Trophoblast cell (in vitro differentiated cells and primary cell): ENCODE measurements around the gene SLC29A3.

ENCODE experiments used
- DNase-seq, 2 donors: peaks; one replicate each; pipeline ENCODE4 v3.0.0-alpha.2; 2016
- H2AFZ ChIP-seq: 2 replicates; pipeline ENCODE4 v1.6.1; 2013; ENCODE audit warnings: low read length, moderate library complexity, mild to moderate bottlenecking; ENCODE audit not compliant: insufficient read depth, poor library complexity
- H2AK5ac ChIP-seq: 2 replicates; pipeline ENCODE4 v1.6.1; 2013; ENCODE audit warnings: mild to moderate bottlenecking, low read length
- H2BK120ac ChIP-seq: 2 replicates; pipeline ENCODE4 v1.6.1; 2013; ENCODE audit warnings: low read length, mild to moderate bottlenecking, moderate library complexity; ENCODE audit not compliant: insufficient read depth, poor library complexity
- H2BK12ac ChIP-seq: 2 replicates; pipeline ENCODE4 v1.6.1; 2013; ENCODE audit warnings: mild to moderate bottlenecking, low read length, moderate library complexity
- H2BK5ac ChIP-seq: 2 replicates; pipeline ENCODE4 v1.6.1; 2013; ENCODE audit warnings: low read length, low read depth, moderate library complexity, mild to moderate bottlenecking; ENCODE audit not compliant: poor library complexity
- H3K14ac ChIP-seq: 2 replicates; pipeline ENCODE4 v1.6.1; 2013; ENCODE audit warnings: mild to moderate bottlenecking, low read length
- H3K18ac ChIP-seq: 2 replicates; pipeline ENCODE4 v1.6.1; 2013; ENCODE audit warnings: mild to moderate bottlenecking, low read length
- H3K23ac ChIP-seq: 2 replicates; pipeline ENCODE4 v1.6.1; 2013; ENCODE audit warnings: low read length
- H3K27ac ChIP-seq: 2 replicates; pipeline ENCODE4 v1.5.1; 2013; ENCODE audit warnings: low read depth, mild to moderate bottlenecking, inconsistent platforms, low read length, moderate library complexity
- H3K27me3 ChIP-seq: 2 replicates; pipeline ENCODE4 v1.6.1; 2013; ENCODE audit warnings: inconsistent platforms, mild to moderate bottlenecking, low read length, moderate library complexity; ENCODE audit not compliant: insufficient read depth
- H3K36me3 ChIP-seq, 2 experiments: 1 replicate in 1 of 2; 2 replicates in 1 of 2; pipeline ENCODE4 v1.6.1; 2013; ENCODE audit warnings: low read length in 2 of 2, mild to moderate bottlenecking in 2 of 2, moderate library complexity in 1 of 2; ENCODE audit not compliant: insufficient read depth in 2 of 2, control insufficient read depth in 1 of 2
- H3K4ac ChIP-seq: 2 replicates; pipeline ENCODE4 v1.6.1; 2013; ENCODE audit warnings: low read depth, mild to moderate bottlenecking, low read length, moderate library complexity
- H3K4me1 ChIP-seq, 2 experiments: 1 replicate in 1 of 2; 2 replicates in 1 of 2; pipeline ENCODE4 v1.6.1; 2013; ENCODE audit warnings: low read length in 2 of 2, mild to moderate bottlenecking in 2 of 2, moderate library complexity in 1 of 2; ENCODE audit not compliant: insufficient read depth in 2 of 2, control insufficient read depth in 1 of 2
- H3K4me2 ChIP-seq: 2 replicates; pipeline ENCODE4 v1.6.1; 2013; ENCODE audit warnings: inconsistent platforms, mild to moderate bottlenecking, low read length, moderate library complexity
- H3K4me3 ChIP-seq: 2 replicates; pipeline ENCODE4 v1.5.1; 2013; ENCODE audit warnings: mild to moderate bottlenecking, low read depth, low read length, inconsistent platforms
- H3K79me1 ChIP-seq: one replicate; pipeline ENCODE4 v1.6.1; 2013; ENCODE audit warnings: low read length
- H3K79me2 ChIP-seq: 2 replicates; pipeline ENCODE4 v1.6.1; 2013; ENCODE audit warnings: low read length, mild to moderate bottlenecking; ENCODE audit not compliant: control insufficient read depth, insufficient read depth, poor library complexity
- H3K9ac ChIP-seq: 2 replicates; pipeline ENCODE4 v1.6.1; 2013; ENCODE audit warnings: mild to moderate bottlenecking, low read length
- H3K9me3 ChIP-seq: 2 replicates; pipeline ENCODE4 v1.6.1; 2013; ENCODE audit warnings: low read depth, mild to moderate bottlenecking, control low read depth, inconsistent platforms, low read length; ENCODE audit not compliant: insufficient read depth
- H4K12ac ChIP-seq: 2 replicates; pipeline ENCODE4 v1.6.1; 2013; ENCODE audit warnings: low read depth, mild to moderate bottlenecking, low read length, moderate library complexity
- H4K8ac ChIP-seq: 2 replicates; pipeline ENCODE4 v1.6.1; 2013; ENCODE audit warnings: low read depth, mild to moderate bottlenecking, low read length, moderate library complexity
- H4K91ac ChIP-seq: one replicate; pipeline ENCODE4 v1.6.1; 2013; ENCODE audit warnings: low read depth, mild to moderate bottlenecking, low read length, moderate library complexity
- WGBS: extraction: QIAGEN DNeasy Blood & Tissue Kit; methylation state at CpG from one replicate; pipeline ENCODE4 v1.1.7; 2013; ENCODE audit warnings: missing lambda C conversion rate; ENCODE audit not compliant: insufficient read length, insufficient coverage; ENCODE audit errors: extremely low coverage; 5-methylcytosine and 5-hydroxymethylcytosine counted together

Gene SLC29A3

GRCh38 chr10:71353639-71354038, 34.6 kb downstream of the SLC29A3 start:
- Histone ChIP-seq H3K23ac (no peak overlapping the region), H2AK5ac (no peak overlapping the region), H3K27ac (no peak overlapping the region), H2AFZ (no peak overlapping the region), H3K4me1 (peaks cover 8 to 17% of the 10 kb centered on the region in 2 experiments), H3K18ac (no peak overlapping the region), H4K12ac (no peak overlapping the region), H3K4ac (no peak overlapping the region), H2BK120ac (no peak overlapping the region), H2BK5ac (no peak overlapping the region), H3K4me2 (no peak overlapping the region), H3K14ac (no peak overlapping the region), H2BK12ac (no peak overlapping the region), H4K8ac (no peak overlapping the region), H3K9ac (no peak overlapping the region), H3K36me3 (peaks cover 0 to 8% of the 10 kb centered on the region in 2 experiments), H3K79me1 (no peaks in the 10 kb centered on the region), H3K27me3 (no peaks in the 10 kb centered on the region), H3K4me3 (no peak overlapping the region), H3K79me2 (no peaks in the 10 kb centered on the region), H3K9me3 (peaks cover 8% of the 10 kb centered on the region), H4K91ac (no peak overlapping the region)
- no CpG with 5 or more reads among the region's 9 CpGs for WGBS
- DNase-seq = no peak

- Histone ChIP-seq H2BK12ac (no peak overlapping the region), H3K14ac (no peak overlapping the region), H3K27me3 (no peaks in the 10 kb centered on the region), H2AFZ (no peak overlapping the region), H4K8ac (no peak overlapping the region), H3K9me3 (peaks cover 8% of the 10 kb centered on the region), H3K4me1 (peaks cover under 1 to 6% of the 10 kb centered on the region in 2 experiments), H3K4me3 (no peak overlapping the region), H3K9ac (no peak overlapping the region), H2BK5ac (no peak overlapping the region), H3K36me3 (peaks cover 0 to 8% of the 10 kb centered on the region in 2 experiments), H3K27ac (no peak overlapping the region), H3K18ac (no peak overlapping the region), H2AK5ac (no peak overlapping the region), H4K12ac (no peak overlapping the region), H3K4me2 (no peak overlapping the region), H3K23ac (no peak overlapping the region), H3K79me1 (no peaks in the 10 kb centered on the region), H2BK120ac (no peak overlapping the region), H3K79me2 (no peaks in the 10 kb centered on the region), H3K4ac (no peak overlapping the region), H4K91ac (no peak overlapping the region)
- no peak for DNase-seq
- WGBS = no CpG with 5 or more reads among the region's 7 CpGs
Observed at GRCh38 chr10:71354776-71355175, 35.7 kb downstream of the SLC29A3 start.

GRCh38 chr10:71355886-71356285, 36.8 kb downstream of the SLC29A3 start:
- no peak for DNase-seq
- no peak overlapping the region for H2BK5ac ChIP-seq
- no peaks in the 10 kb centered on the region for H3K79me1 ChIP-seq
- H3K4me2 ChIP-seq = no peak overlapping the region
- peaks cover 8% of the 10 kb centered on the region for H3K9me3 ChIP-seq
- no peak overlapping the region for H3K18ac ChIP-seq
- H3K4ac ChIP-seq = no peak overlapping the region
- H2BK120ac ChIP-seq = no peak overlapping the region
- H3K4me3 ChIP-seq = no peak overlapping the region
- H4K12ac ChIP-seq = no peak overlapping the region
- no peak overlapping the region for H3K14ac ChIP-seq
- no peaks in the 10 kb centered on the region for H3K27me3 ChIP-seq
- no peak overlapping the region for H3K23ac ChIP-seq
- no peak overlapping the region for H3K9ac ChIP-seq
- H3K4me1 ChIP-seq = peaks cover 0 to 3% of the 10 kb centered on the region in 2 experiments
- no peak overlapping the region for H4K91ac ChIP-seq
- H2BK12ac ChIP-seq = no peak overlapping the region
- no peak overlapping the region for H2AK5ac ChIP-seq
- peaks cover 0 to 8% of the 10 kb centered on the region in 2 experiments for H3K36me3 ChIP-seq
- H2AFZ ChIP-seq = no peak overlapping the region
- H3K79me2 ChIP-seq = no peaks in the 10 kb centered on the region
- H3K27ac ChIP-seq = no peak overlapping the region
- no CpG with 5 or more reads among the region's 12 CpGs for WGBS
- no peak overlapping the region for H4K8ac ChIP-seq

- H3K4me1 ChIP-seq = peaks cover 0 to 3% of the 10 kb centered on the region in 2 experiments
- peaks cover 0 to 14% of the 10 kb centered on the region in 2 experiments for H3K36me3 ChIP-seq
- H3K4ac ChIP-seq = no peak overlapping the region
- no peak overlapping the region for H2AFZ ChIP-seq
- no peak for DNase-seq
- H4K8ac ChIP-seq = no peak overlapping the region
- peaks cover 6% of the 10 kb centered on the region for H3K9me3 ChIP-seq
- H3K14ac ChIP-seq = no peak overlapping the region
- H3K79me1 ChIP-seq = no peaks in the 10 kb centered on the region
- H3K4me2 ChIP-seq = no peak overlapping the region
- no peak overlapping the region for H3K4me3 ChIP-seq
- no peak overlapping the region for H2BK12ac ChIP-seq
- H3K18ac ChIP-seq = no peak overlapping the region
- H4K91ac ChIP-seq = no peak overlapping the region
- H4K12ac ChIP-seq = no peak overlapping the region
- no peaks in the 10 kb centered on the region for H3K79me2 ChIP-seq
- no peak overlapping the region for H3K23ac ChIP-seq
- WGBS = no CpG with 5 or more reads among the region's 7 CpGs
- H2BK5ac ChIP-seq = no peak overlapping the region
- H2AK5ac ChIP-seq = no peak overlapping the region
- no peak overlapping the region for H2BK120ac ChIP-seq
- no peak overlapping the region for H3K9ac ChIP-seq
- no peak overlapping the region for H3K27ac ChIP-seq
- no peaks in the 10 kb centered on the region for H3K27me3 ChIP-seq
Observed at GRCh38 chr10:71357792-71358265, 38.8 kb downstream of the SLC29A3 start.
